ENCODE data around the gene OCA2. TPM values are rescaled to one million over a fixed set of nuclear protein-coding genes. Genes with fewer than 3 reads are reported as not detected.

OCA2 gene
- total RNA-seq, 1 experiment from 2014 or later = 0.31 TPM

GRCh38 chr15:28049581-28049980, 49.5 kb downstream of the OCA2 start:
- H3K4me2 ChIP-seq (ENCODE audit: insufficient read depth, insufficient read length, low read length) = no peak overlapping the region
- no peaks in the 10 kb centered on the region for H3K4me1 Mint-ChIP-seq

More at GRCh38 chr15:28049581-28049980, 49.5 kb downstream of the OCA2 start:
- Mint-ChIP-seq H3K4me3 (no peak overlapping the region), H3K9me3 (peaks cover 0 to 8% of the 10 kb centered on the region in 2 experiments; a peak in 4 of 5 replicates), H3K27ac (no peak overlapping the region), H3K36me3 (ENCODE audit: insufficient read depth in 1 of 3, low read depth in 3 of 3) (peaks cover 0 to 9% (median 0%) of the 10 kb centered on the region in 3 experiments; a peak in 3 of 7 replicates), H3K27me3 (ENCODE audit: low read depth) (peaks cover 3% of the 10 kb centered on the region)
- H3K23me2 ChIP-seq (ENCODE audit: insufficient read length, low read depth, low read length, poor library complexity, severe bottlenecking) = no peaks in the 10 kb centered on the region
- no peak overlapping the region for H3K27ac ChIP-seq (ENCODE audit: insufficient read length, low read depth, low read length)
- WGBS (ENCODE audit: extremely low coverage, insufficient read length, low lambda C conversion rate) = no CpG with 5 or more reads among the region's 3 CpGs
- no peak overlapping the region for H2BK15ac ChIP-seq (ENCODE audit: low read depth, low read length)
- H4K5ac ChIP-seq (ENCODE audit: insufficient read length, low read depth, low read length) = no peak overlapping the region
- H3K18ac ChIP-seq (ENCODE audit: insufficient read length, low read depth, low read length) = no peak overlapping the region
- no peak overlapping the region for H2BK5ac ChIP-seq (ENCODE audit: insufficient read length, low read length)
- H4K91ac ChIP-seq (ENCODE audit: insufficient read length, low read depth, low read length) = no peak overlapping the region
- no peak overlapping the region for H2BK20ac ChIP-seq (ENCODE audit: low read depth, low read length, poor library complexity, severe bottlenecking)
- no peaks in the 10 kb centered on the region for H3K4me1 ChIP-seq (ENCODE audit: insufficient read depth, low read length)
- no peak overlapping the region for H2AFZ ChIP-seq (ENCODE audit: low read length)
- no peaks in the 10 kb centered on the region for H3K79me2 ChIP-seq (ENCODE audit: insufficient read depth, low read length)
- no peak overlapping the region for H4K8ac ChIP-seq (replicated peaks; ENCODE audit: insufficient read length, low read depth, low read length)
- no peak overlapping the region for H2BK120ac ChIP-seq (ENCODE audit: low read depth, low read length, poor library complexity, severe bottlenecking)
- no peaks in the 10 kb centered on the region for H3K27me3 ChIP-seq (ENCODE audit: insufficient read depth, low read length)
- H3K14ac ChIP-seq (ENCODE audit: insufficient read depth, low read length) = no peak overlapping the region
- no peak overlapping the region for H3K9ac ChIP-seq (ENCODE audit: extremely low read depth, insufficient read length, low read length)
- no peak overlapping the region for H3K4ac ChIP-seq (ENCODE audit: low read depth, low read length)
- H3K9me3 ChIP-seq (ENCODE audit: control insufficient read depth, low read depth, low read length) = no peaks in the 10 kb centered on the region
- no peak overlapping the region for H3T11ph ChIP-seq (ENCODE audit: low read length)
- H4K20me1 ChIP-seq (ENCODE audit: control insufficient read depth, insufficient read depth, insufficient read length) = no peaks in the 10 kb centered on the region
- no peak overlapping the region for H3K23ac ChIP-seq (ENCODE audit: insufficient read length, low read depth, low read length)
- H2AK5ac ChIP-seq (ENCODE audit: insufficient read length, low read length) = no peak overlapping the region
- DNase-seq = no peak
- H3K56ac ChIP-seq (ENCODE audit: insufficient read length, low read depth, low read length) = no peak overlapping the region
- H2BK12ac ChIP-seq (ENCODE audit: insufficient read length, low read depth, low read length) = no peak overlapping the region
- TF ChIP-seq CTCF (conservative IDR thresholded peaks at IDR 0.05) = no peak
- no peaks in the 10 kb centered on the region for H3K79me1 ChIP-seq (ENCODE audit: insufficient read depth, low read depth, low read length, poor library complexity, severe bottlenecking)

All from H9 (cell line).